IMR-90 (cell line): ENCODE results near the gene XIRP1.

Source experiments
- BHLHE40 ChIP-seq: fragments of 150-350 bp; IDR thresholded peaks from 2 replicates; pipeline ENCODE4 v1.6.1; 2016; ENCODE audit warnings: mild to moderate bottlenecking, low read depth, low read length
- CEBPB ChIP-seq: IDR thresholded peaks from 2 replicates; pipeline ENCODE4 v1.6.1; 2012; ENCODE audit warnings: low read depth, low read length, improper control_type of control experiment
- CTCF ChIP-seq: conservative IDR thresholded peaks from 2 replicates; pipeline ENCODE4 v1.5.1; 2012; ENCODE audit warnings: mild to moderate bottlenecking, low read depth, low read length, improper control_type of control experiment
- FOS ChIP-seq: fragments of 150-350 bp; IDR thresholded peaks from 2 replicates; pipeline ENCODE4 v1.6.1; 2016; ENCODE audit warnings: low read depth, low read length
- MAFK ChIP-seq: IDR thresholded peaks from 2 replicates; pipeline ENCODE4 v1.6.1; 2012; ENCODE audit warnings: low read depth, low read length, improper control_type of control experiment
- MAZ ChIP-seq: IDR thresholded peaks from 2 replicates; pipeline ENCODE4 v1.6.1; 2012; ENCODE audit warnings: low read depth, mild to moderate bottlenecking, low read length, improper control_type of control experiment, moderate library complexity, borderline replicate concordance
- NFE2L2 ChIP-seq: fragments of 150-350 bp; IDR thresholded peaks from 2 replicates; pipeline ENCODE4 v1.6.1; 2016; ENCODE audit warnings: low read depth, mild to moderate bottlenecking, low read length
- POLR2A ChIP-seq: IDR thresholded peaks from 2 replicates; pipeline ENCODE4 v1.6.1; 2012; ENCODE audit warnings: mild to moderate bottlenecking, low read depth, low read length
- RCOR1 ChIP-seq: IDR thresholded peaks from 2 replicates; pipeline ENCODE4 v1.6.1; 2012; ENCODE audit warnings: mild to moderate bottlenecking, low read length, improper control_type of control experiment; ENCODE audit not compliant: insufficient replicate concordance
- RFX5 ChIP-seq: IDR thresholded peaks from 2 replicates; pipeline ENCODE4 v1.8.0; 2012; ENCODE audit warnings: low read depth, mild to moderate bottlenecking, low read length, moderate library complexity
- SMC3 ChIP-seq: fragments of 150-350 bp; IDR thresholded peaks from 2 replicates; pipeline ENCODE4 v1.6.1; 2016; ENCODE audit warnings: low read depth, mild to moderate bottlenecking, antibody characterized with exemption, low read length, moderate library complexity
- USF2 ChIP-seq: fragments of 150-350 bp; IDR thresholded peaks from 2 replicates; pipeline ENCODE4 v1.6.1; 2017; ENCODE audit warnings: mild to moderate bottlenecking, antibody characterized with exemption, low read length, low read depth

- no peak for TF ChIP-seq RCOR1
- no peak; the same call in 1 of the 2 replicates for TF ChIP-seq POLR2A
- TF ChIP-seq CTCF, result no peak
- TF ChIP-seq USF2, result no peak
- TF ChIP-seq MAFK, result no peak
- TF ChIP-seq BHLHE40, result no peak
- TF ChIP-seq MAZ, result no peak
- TF ChIP-seq FOS, result no peak
- no peak for TF ChIP-seq CEBPB
- no peak for TF ChIP-seq NFE2L2
- no peak for TF ChIP-seq SMC3
- no peak for TF ChIP-seq RFX5
Observed at GRCh38 chr3:39138804-39139415, 53.5 kb downstream of the XIRP1 start.
